ES-I3 (cell line): Measurements from ENCODE around the gene MAGI3.
"Not testable (repeated sequence)": the region's sequence is repeated elsewhere in the genome, so short reads cannot be mapped to it uniquely, and the experiment has no call there.

Source experiments
- H3K36me3 ChIP-seq: 2 replicates; pipeline ENCODE4 v1.6.1; 2013; ENCODE audit warnings: mild to moderate bottlenecking, low read length, control low read depth, moderate library complexity; ENCODE audit not compliant: insufficient read depth
- H3K4me1 ChIP-seq: 2 replicates; pipeline ENCODE4 v1.6.1; 2013; ENCODE audit warnings: mild to moderate bottlenecking, control low read depth, low read length; ENCODE audit not compliant: insufficient read depth
- H3K9ac ChIP-seq: 2 replicates; pipeline ENCODE4 v1.6.1; 2013; ENCODE audit warnings: low read depth, mild to moderate bottlenecking, low read length, moderate library complexity
- H3K9me3 ChIP-seq: 2 replicates; pipeline ENCODE4 v1.6.1; 2013; ENCODE audit warnings: mild to moderate bottlenecking, low read length, moderate library complexity; ENCODE audit not compliant: control insufficient read depth, insufficient read depth

Gene MAGI3

DNA sequence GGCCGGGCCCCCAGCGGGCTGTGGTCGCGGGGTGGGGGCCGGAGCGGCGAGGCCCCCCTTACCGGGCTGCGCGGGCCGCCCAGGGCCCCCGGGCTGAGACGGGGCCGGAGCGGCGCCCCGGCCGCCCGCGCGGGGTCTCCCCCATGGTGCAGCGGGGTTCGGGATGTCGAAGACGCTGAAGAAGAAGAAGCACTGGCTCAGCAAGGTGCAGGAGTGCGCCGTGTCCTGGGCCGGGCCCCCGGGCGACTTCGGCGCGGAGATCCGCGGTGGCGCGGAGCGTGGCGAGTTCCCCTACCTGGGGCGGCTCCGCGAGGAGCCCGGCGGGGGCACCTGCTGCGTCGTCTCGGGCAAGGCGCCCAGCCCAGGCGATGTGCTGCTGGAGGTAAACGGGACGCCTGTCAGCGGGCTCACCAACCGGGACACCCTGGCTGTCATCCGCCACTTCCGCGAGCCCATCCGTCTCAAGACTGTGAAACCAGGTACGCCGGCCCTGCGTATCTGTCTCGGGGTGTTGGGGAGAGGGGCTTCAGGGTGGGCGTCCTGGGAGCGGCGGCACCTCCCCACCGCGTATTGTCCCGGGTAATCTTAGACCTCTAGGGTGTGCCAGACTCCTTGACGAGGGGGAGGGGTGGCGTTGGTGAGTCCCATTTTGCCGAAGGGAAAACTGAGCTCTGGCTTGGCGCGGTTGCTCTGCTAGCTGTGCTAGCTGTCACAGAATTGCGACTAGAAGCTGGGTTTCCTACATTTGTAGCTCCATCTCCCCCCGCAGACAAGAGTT is 745 bp downstream of the MAGI3 start:
- peak overlapping the region; percentile 94 for H3K9ac ChIP-seq
- no peaks in the 10 kb centered on the region for H3K36me3 ChIP-seq
- H3K9me3 ChIP-seq, result no peaks in the 10 kb centered on the region
- H3K4me1 ChIP-seq, result peaks cover 8% of the 10 kb centered on the region; the same call in 1 of the 2 replicates

DNA sequence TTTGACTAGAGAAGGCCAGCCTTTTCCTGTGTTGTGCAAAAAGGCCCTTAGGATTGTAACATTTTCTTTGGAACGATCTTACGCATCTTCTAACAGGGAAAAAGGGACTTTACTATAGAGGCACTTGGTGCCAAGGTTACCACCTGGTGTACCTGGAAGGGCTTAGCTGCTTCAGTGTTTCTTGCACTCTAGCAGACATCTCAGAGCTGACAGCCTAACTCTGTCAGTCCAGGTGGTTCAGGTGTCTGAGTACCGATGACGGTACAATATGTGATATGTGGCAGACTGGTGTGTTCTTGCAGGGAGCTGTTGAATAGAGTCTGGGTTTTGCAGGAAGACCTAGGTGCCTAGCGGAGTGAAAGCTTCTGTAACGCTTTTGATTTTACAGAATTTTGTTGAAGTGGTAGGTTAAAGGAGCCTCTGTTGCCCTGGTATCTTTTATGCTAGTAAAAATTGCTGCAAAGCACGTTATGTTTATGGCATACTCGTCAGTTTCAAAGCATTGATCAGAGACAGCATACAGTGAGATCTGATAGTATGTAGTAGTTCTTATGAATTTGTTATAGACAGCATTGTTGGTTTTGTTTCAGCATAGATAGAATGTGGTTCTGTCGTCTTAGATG is 1.4 kb downstream of the MAGI3 start:
- H3K36me3 ChIP-seq, result no peaks in the 10 kb centered on the region
- peak overlapping the region; percentile 94; the same call in 1 of the 2 replicates for H3K9ac ChIP-seq
- H3K9me3 ChIP-seq, result no peaks in the 10 kb centered on the region
- H3K4me1 ChIP-seq, result peaks cover 8% of the 10 kb centered on the region; the same call in 1 of the 2 replicates

DNA sequence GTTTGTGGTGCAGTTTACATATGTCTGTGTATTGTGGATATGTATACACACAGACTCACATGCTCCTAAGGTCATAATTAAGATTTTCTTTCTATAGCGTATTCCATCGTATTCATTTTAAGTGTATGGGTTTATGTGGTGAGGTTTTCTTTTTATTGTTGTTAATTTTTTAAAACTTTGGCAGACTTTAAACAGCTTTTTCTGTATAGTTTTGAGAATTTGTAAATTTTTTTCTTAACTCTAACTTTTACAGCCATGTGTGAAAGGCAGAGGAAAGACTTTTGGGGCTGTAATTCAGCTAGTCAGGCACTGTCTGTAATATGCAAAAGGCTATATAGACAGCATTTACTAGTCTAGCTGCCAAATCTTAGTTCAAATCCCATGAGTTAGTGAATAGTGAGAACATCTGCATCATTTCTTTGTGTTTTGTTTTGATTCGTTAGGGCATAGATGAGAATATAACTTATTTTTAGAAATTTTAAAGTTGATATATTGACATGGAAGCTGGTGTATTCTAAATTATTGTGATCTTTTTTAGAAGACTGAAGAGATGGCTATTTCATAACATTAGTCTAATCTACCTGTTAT is 2.3 kb downstream of the MAGI3 start:
- H3K9ac ChIP-seq, result no peak overlapping the region
- peaks cover 8% of the 10 kb centered on the region; the same call in 1 of the 2 replicates for H3K4me1 ChIP-seq
- H3K9me3 ChIP-seq, result no peaks in the 10 kb centered on the region

DNA sequence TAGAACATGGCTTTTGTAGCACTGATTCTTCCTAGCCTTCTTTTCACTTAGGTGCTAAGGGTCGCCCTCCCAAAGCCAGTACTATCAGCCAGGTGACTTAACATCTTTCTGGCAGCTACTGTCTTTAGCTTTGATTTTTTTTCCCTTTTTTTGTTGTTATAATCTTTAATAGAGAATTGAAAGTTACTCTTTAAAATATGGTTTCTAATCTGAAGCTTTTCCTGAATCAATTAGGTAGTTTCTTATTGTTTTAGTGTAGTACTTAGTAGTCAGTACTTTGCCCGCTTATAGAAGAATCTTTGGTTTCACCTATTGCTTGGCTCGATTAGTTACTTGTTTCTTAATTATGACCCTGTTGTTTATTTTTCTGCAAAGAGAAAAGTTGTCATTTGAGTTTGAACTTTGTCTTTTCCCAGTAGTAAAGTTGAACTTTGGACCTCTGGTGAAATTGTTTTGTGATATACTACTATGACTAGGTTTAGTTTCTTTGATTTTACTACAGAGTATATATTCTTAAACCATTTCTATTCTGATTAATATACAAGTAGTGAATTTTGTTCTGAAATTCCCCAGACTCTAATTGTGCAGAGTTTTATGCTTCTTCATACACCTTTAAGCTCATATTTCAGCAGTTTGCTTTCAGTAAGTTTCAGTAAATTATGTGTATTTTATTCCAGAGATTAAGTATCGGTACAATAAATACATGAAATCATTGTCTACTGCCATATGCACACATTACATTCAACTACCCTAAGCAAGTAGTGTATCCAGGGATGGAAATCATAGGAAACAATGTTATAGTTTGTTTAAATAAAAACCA is 3.9 kb downstream of the MAGI3 start:
- Histone ChIP-seq H3K4me1 (peaks cover 5% of the 10 kb centered on the region; the same call in 1 of the 2 replicates), H3K36me3 (no peaks in the 10 kb centered on the region), H3K9ac (no peak overlapping the region), H3K9me3 (no peaks in the 10 kb centered on the region)

More for the DNA sequence above, 2.3 kb downstream of the MAGI3 start:
- no peaks in the 10 kb centered on the region for H3K36me3 ChIP-seq

DNA sequence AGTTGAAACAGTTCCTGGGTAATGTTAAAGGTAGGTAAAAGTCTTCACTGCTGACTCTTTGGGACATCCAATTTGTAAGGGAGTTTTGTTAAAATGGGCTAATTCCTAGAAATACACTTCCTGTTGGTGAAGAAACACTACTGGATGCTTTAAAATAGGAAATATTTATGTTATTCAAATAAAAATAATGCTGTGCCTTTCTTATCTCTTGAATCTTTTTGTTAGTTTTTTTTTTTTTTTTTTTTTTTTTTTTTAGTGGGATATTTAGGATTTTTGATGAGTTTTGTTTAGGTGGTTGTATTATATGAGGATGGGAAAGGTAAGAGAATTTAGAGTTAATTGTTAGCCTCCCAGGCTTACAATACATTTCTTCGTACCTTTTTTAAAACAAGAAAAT is 4.5 kb downstream of the MAGI3 start:
- Histone ChIP-seq H3K9ac (no peak overlapping the region), H3K36me3 (no peaks in the 10 kb centered on the region), H3K4me1 (peaks cover 5% of the 10 kb centered on the region; the same call in 1 of the 2 replicates), H3K9me3 (no peaks in the 10 kb centered on the region)

GRCh38 chr1:113396102-113396501 is 5.8 kb downstream of the MAGI3 start:
- Histone ChIP-seq H3K4me1 (peaks cover 5% of the 10 kb centered on the region; the same call in 1 of the 2 replicates), H3K36me3 (no peaks in the 10 kb centered on the region), H3K9ac (no peak overlapping the region), H3K9me3 (no peaks in the 10 kb centered on the region)

- H3K9ac ChIP-seq, result no peak overlapping the region
- H3K9me3 ChIP-seq, result no peaks in the 10 kb centered on the region
- H3K36me3 ChIP-seq, result no peaks in the 10 kb centered on the region
- peaks cover 5% of the 10 kb centered on the region; the same call in 1 of the 2 replicates for H3K4me1 ChIP-seq
Observed at GRCh38 chr1:113396585-113396984, 6.3 kb downstream of the MAGI3 start.

GRCh38 chr1:113399062-113399583 is 8.8 kb downstream of the MAGI3 start:
- Histone ChIP-seq H3K9ac (no peak overlapping the region), H3K4me1 (peaks cover 6% of the 10 kb centered on the region), H3K9me3 (no peaks in the 10 kb centered on the region), H3K36me3 (no peaks in the 10 kb centered on the region)

DNA sequence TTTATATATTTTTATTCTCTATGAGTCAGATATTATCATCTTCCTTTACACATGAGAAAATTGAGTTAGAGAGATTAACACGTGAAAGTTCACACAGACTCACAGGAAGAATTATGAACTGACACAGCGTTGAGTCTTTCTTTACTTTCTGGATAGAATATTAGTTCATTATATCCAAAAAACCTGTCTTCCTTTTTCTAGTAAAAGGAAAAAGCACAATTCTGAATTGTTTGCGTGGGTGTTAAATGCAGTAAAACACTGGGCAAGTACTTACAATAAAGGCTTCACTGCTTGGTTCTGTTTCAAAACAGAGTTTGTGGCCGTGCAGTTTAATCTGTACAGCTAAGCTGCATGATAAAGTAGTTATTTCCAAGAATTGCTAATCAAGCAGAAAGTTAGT is 10.8 kb downstream of the MAGI3 start:
- H3K4me1 ChIP-seq, result peaks cover 7% of the 10 kb centered on the region
- no peaks in the 10 kb centered on the region for H3K36me3 ChIP-seq
- H3K9me3 ChIP-seq, result no peaks in the 10 kb centered on the region

DNA sequence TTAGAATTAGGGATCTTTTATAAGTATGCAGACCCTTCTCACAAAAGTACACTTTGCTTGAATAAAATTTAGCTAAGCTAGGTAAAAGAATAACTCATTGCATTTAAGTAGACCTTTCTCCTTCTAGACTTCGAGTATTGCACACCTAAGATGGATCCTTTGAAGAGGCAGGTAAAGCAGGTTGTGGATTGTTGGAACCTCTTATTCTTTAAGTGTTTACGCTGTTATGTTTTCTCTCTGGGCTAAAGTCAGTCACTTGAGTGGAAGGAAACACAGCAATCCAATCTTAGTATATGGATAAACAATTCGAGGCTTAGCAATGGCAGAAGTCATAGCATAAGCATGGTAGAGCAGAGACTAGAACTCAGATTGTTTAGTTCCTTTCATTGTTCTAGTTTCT is 11.4 kb downstream of the MAGI3 start:
- Histone ChIP-seq H3K9ac (no peak overlapping the region), H3K9me3 (no peaks in the 10 kb centered on the region), H3K4me1 (peaks cover 7% of the 10 kb centered on the region), H3K36me3 (no peaks in the 10 kb centered on the region)

More for the DNA sequence above, 10.8 kb downstream of the MAGI3 start:
- no peak overlapping the region for H3K9ac ChIP-seq

- no peaks in the 10 kb centered on the region for H3K9me3 ChIP-seq
- no peak overlapping the region for H3K9ac ChIP-seq
- no peaks in the 10 kb centered on the region for H3K36me3 ChIP-seq
- peaks cover 7% of the 10 kb centered on the region; the same call in 1 of the 2 replicates for H3K4me1 ChIP-seq
Observed at GRCh38 chr1:113403065-113403464, 12.8 kb downstream of the MAGI3 start.

GRCh38 chr1:113405573-113405972 is 15.3 kb downstream of the MAGI3 start:
- Histone ChIP-seq H3K9ac (no peak overlapping the region), H3K4me1 (peaks cover 7% of the 10 kb centered on the region; the same call in 1 of the 2 replicates), H3K9me3 (no peaks in the 10 kb centered on the region), H3K36me3 (no peaks in the 10 kb centered on the region)

DNA sequence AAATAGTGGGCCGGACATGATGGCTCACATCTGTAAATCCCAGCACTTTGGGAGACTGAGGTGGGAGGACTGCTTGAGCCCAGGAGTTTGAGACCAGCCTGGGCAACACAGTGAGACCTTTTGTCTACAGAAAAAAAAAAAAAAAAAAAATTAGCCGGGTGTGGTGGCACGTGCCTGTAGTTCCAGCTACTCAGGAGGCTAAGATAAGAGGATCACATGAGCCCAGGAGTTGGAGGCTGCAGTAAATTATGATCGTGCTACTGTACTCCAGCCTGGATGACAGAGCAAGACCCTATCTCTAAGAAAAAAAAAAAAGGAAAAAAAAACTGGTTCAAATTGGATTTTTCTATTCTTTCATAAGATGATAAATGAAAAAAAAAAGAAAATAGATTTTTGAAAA is 15.8 kb downstream of the MAGI3 start:
- not testable (repeated sequence) for H3K9me3 ChIP-seq, H3K4me1 ChIP-seq, H3K36me3 ChIP-seq, H3K9ac ChIP-seq

GRCh38 chr1:113409363-113409762 is 19.0 kb downstream of the MAGI3 start:
- H3K9me3 ChIP-seq, result no peaks in the 10 kb centered on the region
- no peaks in the 10 kb centered on the region for H3K36me3 ChIP-seq
- no peaks in the 10 kb centered on the region for H3K4me1 ChIP-seq
- no peak overlapping the region for H3K9ac ChIP-seq
